ENCODE measurements around the gene AMER3.

Gene AMER3

DNA sequence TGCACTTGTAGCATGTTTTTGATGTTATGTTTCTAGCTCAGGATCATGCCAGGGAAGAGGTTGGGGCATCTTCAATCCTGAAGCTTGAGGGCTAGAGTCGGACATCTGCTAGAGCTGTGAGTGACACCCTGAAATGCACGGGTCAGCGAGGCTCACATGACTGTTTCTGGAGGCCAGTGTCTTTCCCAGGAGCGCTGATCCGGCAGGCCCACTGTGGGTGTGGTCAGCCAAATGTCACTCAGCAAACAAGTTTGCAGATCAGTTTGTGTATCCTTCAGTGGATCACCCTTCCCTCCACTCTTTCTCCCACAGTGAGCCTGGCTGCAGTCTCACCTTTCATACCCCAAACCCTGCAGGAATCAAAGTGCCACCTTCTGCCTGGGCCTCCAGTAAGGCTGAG lies 58.4 kb downstream of the AMER3 start:
- Histone ChIP-seq H3K79me2 (no peaks in the 10 kb centered on the region), H3K27me3 (ENCODE audit: control insufficient read depth, insufficient read depth, low read length) (no peaks in the 10 kb centered on the region), H3K27ac (no peak overlapping the region), H3K9me3 (ENCODE audit: control insufficient read depth, low read length) (no peaks in the 10 kb centered on the region), H3K9ac (no peak overlapping the region), H3K4me3 (ENCODE audit: low read depth, low read length) (no peak overlapping the region), H3K4me1 (no peaks in the 10 kb centered on the region), H3K36me3 (ENCODE audit: control insufficient read depth, insufficient read depth, low read length) (no peaks in the 10 kb centered on the region), H3K4me2 (ENCODE audit: low read length) (no peak overlapping the region), H2AFZ (no peak overlapping the region)
- no peak for TF ChIP-seq CTCF (IDR thresholded peaks at IDR 0.05)

DNA sequence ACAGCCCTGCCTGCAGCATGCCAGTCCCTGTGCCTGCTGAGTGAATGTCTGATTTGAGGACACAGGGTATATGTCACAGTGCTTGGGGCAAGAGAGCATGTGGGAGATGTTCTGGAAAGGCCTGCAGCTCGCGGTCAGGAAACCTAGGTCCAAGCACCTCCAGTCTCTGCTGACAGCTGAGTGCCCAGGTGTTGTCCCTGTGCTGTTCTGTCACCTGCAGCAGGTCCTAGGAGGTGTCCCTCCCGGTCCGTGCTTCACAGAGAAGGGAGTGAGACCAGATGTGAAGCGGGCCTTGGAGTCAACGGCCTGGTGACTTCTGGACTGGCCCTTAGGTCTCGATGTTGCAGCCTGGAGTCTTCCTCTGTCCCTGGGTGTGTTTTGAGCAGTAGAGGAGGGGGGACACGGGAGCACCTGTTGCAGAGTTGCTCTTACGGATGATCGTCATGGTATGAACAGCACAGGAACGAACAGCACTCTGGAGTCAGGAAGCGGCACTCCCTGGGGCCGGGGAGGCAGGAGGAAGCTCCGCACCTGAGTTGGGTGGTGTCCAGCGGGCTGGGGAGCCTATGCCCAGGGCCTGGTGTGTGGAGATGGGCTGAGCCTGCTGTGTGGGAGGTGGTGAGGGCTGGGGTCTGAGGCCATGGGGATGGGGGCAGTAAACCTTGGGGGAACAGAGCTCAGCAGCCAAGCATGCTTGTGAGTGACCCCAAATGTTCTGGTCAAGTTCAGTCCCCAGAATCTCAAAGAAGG lies 59.8 kb downstream of the AMER3 start:
- no peak overlapping the region for H3K9ac ChIP-seq
- no peaks in the 10 kb centered on the region for H3K9me3 ChIP-seq (ENCODE audit: control insufficient read depth, low read length)
- no peak overlapping the region for H3K4me2 ChIP-seq (ENCODE audit: low read length)
- no peaks in the 10 kb centered on the region for H3K27me3 ChIP-seq (ENCODE audit: control insufficient read depth, insufficient read depth, low read length)
- H3K4me3 ChIP-seq (ENCODE audit: low read depth, low read length): no peak overlapping the region
- no peak for TF ChIP-seq CTCF (IDR thresholded peaks at IDR 0.05)
- H2AFZ ChIP-seq: no peak overlapping the region
- no peak overlapping the region for H3K27ac ChIP-seq
- no peaks in the 10 kb centered on the region for H3K36me3 ChIP-seq (ENCODE audit: control insufficient read depth, insufficient read depth, low read length)
- H3K79me2 ChIP-seq: no peaks in the 10 kb centered on the region
- H3K4me1 ChIP-seq: no peaks in the 10 kb centered on the region

Data from parathyroid adenoma (tissue), 2 donors.